CD8-positive, alpha-beta memory T cell (primary cell): ENCODE data around the gene DGCR8. TPM values are rescaled to one million over a fixed set of nuclear protein-coding genes. Genes with fewer than 3 reads are reported as not detected.

ENCODE experiments used
- CTCF ChIA-PET: fragments of 350-600 bp; sonication (Branson Sonifier 250); formaldehyde crosslinking; loops from one replicate; lab custom pipeline; 2021; ENCODE audit warnings: antibody characterized with exemption; lab: Charles Lee
- POLR2A ChIA-PET: fragments of 350-600 bp; sonication (Branson Sonifier 250); formaldehyde crosslinking; loops from one replicate; lab custom pipeline; 2021; ENCODE audit warnings: antibody characterized with exemption; lab: Charles Lee
- DNase-seq, 5 donors: peaks; one replicate each; pipeline versions ENCODE4 v3.0.0 to v3.0.0-alpha.2; 2020 to 2022; ENCODE audit warnings: mixed read lengths in 1 of 5
- H3K27ac ChIP-seq: one replicate; pipeline ENCODE4 v1.7.0; 2013; ENCODE audit warnings: low read depth, mild to moderate bottlenecking, low read length, moderate library complexity
- H3K27me3 ChIP-seq: 2 replicates; pipeline ENCODE4 v1.7.0; 2013; ENCODE audit warnings: low read length, mild to moderate bottlenecking; ENCODE audit not compliant: insufficient read depth, poor library complexity, severe bottlenecking
- H3K36me3 ChIP-seq: 2 replicates; pipeline ENCODE4 v1.7.0; 2013; ENCODE audit warnings: mild to moderate bottlenecking, low read length, moderate library complexity; ENCODE audit not compliant: insufficient read depth
- H3K4me1 ChIP-seq: 2 replicates; pipeline ENCODE4 v1.7.0; 2013; ENCODE audit warnings: mild to moderate bottlenecking, low read length, moderate library complexity; ENCODE audit not compliant: insufficient read depth
- H3K4me3 ChIP-seq: 2 replicates; pipeline ENCODE4 v1.7.0; 2013; ENCODE audit warnings: mild to moderate bottlenecking, low read length
- H3K9me3 ChIP-seq: 2 replicates; pipeline ENCODE4 v1.7.0; 2013; ENCODE audit warnings: mild to moderate bottlenecking, low read length
- H3K27ac Mint-ChIP-seq, 8 donors: one replicate each; pipeline ENCODE4 v1.8.0; 2020 to 2021; ENCODE audit warnings: mixed read lengths in 8 of 8, mild to moderate bottlenecking in 6 of 8, inconsistent platforms in 3 of 8, moderate library complexity in 3 of 8
- H3K27me3 Mint-ChIP-seq, 2 donors: one replicate each; pipeline ENCODE4 v1.8.0; 2020 to 2021; ENCODE audit warnings: mixed read lengths in 2 of 2, mild to moderate bottlenecking in 1 of 2, moderate library complexity in 1 of 2
- H3K36me3 Mint-ChIP-seq, 3 donors: one replicate each; pipeline ENCODE4 v1.8.0; 2020 to 2021; ENCODE audit warnings: mixed read lengths in 3 of 3, inconsistent platforms in 1 of 3, mild to moderate bottlenecking in 1 of 3
- H3K4me1 Mint-ChIP-seq, 3 donors: one replicate each; pipeline ENCODE4 v1.8.0; 2020 to 2021; ENCODE audit warnings: mixed read lengths in 3 of 3, inconsistent platforms in 1 of 3, mild to moderate bottlenecking in 1 of 3
- H3K4me3 Mint-ChIP-seq, 7 donors: one replicate each; pipeline ENCODE4 v1.8.0; 2020 to 2021; ENCODE audit warnings: mixed read lengths in 7 of 7, mild to moderate bottlenecking in 6 of 7, moderate library complexity in 4 of 7, inconsistent platforms in 2 of 7
- H3K9me3 Mint-ChIP-seq, 5 donors: one replicate each; pipeline ENCODE4 v1.8.0; 2020 to 2022; ENCODE audit warnings: mixed read lengths in 5 of 5, mild to moderate bottlenecking in 3 of 5, moderate library complexity in 2 of 5, inconsistent platforms in 1 of 5
- polyA plus RNA-seq: library from polyadenylated mRNA; unstranded; fragments of 300-500 nt; fragmentation: Illumina TruSeq; gene quantifications from one replicate; pipeline ENCODE4 v1.2.3, GENCODE V29; 2021
- total RNA-seq, 2 experiments: library from RNA; stranded (reverse); gene quantifications; one replicate each; pipeline ENCODE4 v1.2.3, GENCODE V29; 2021

Gene DGCR8
- total and polyA plus RNA-seq, 3 experiments from 2014 or later, result 10.6 to 73.8 (median 68.6) TPM

DNA sequence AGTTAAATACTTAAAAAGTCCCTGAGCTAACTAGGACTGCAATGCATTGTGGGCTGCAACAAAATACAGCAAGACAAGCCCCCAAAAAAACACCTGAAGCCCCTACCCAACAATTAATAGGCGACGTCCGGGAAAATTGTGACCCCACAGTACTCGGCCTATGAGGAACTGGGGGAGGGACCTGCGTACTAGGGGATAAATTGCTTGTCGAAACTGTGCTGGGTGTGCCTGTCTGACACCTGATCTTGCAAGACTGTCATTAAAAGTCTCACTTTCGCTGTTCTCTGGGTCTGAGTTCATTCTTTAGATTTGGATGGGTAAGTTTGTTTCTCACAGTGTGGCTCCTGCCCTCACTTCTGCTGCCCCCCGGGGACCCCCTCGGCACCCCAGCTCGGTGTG, 44.0 kb upstream of the DGCR8 start:
- no peaks in the 10 kb centered on the region for H3K27me3 ChIP-seq
- Mint-ChIP-seq H3K4me1 (peaks cover 20 to 46% (median 31%) of the 10 kb centered on the region in 3 donors), H3K4me3 (no peak overlapping the region), H3K27me3 (no peaks in the 10 kb centered on the region), H3K9me3 (no peaks in the 10 kb centered on the region), H3K27ac (no peak overlapping the region), H3K36me3 (peaks cover 0 to 53% (median 7%) of the 10 kb centered on the region in 3 donors)
- H3K4me3 ChIP-seq, result no peak overlapping the region
- DNase-seq, result no peak
- ChIA-PET POLR2A (interaction anchor here (1.1 kb wide), 1 partner anchor 14 kb away, joined by 3 read pairs; no protein-coding TSS in a partner anchor), CTCF (no interaction called here)
- H3K4me1 ChIP-seq, result peaks cover 15% of the 10 kb centered on the region
- H3K27ac ChIP-seq, result no peak overlapping the region
- H3K36me3 ChIP-seq, result peaks cover 15% of the 10 kb centered on the region
- H3K9me3 ChIP-seq, result no peaks in the 10 kb centered on the region

DNA sequence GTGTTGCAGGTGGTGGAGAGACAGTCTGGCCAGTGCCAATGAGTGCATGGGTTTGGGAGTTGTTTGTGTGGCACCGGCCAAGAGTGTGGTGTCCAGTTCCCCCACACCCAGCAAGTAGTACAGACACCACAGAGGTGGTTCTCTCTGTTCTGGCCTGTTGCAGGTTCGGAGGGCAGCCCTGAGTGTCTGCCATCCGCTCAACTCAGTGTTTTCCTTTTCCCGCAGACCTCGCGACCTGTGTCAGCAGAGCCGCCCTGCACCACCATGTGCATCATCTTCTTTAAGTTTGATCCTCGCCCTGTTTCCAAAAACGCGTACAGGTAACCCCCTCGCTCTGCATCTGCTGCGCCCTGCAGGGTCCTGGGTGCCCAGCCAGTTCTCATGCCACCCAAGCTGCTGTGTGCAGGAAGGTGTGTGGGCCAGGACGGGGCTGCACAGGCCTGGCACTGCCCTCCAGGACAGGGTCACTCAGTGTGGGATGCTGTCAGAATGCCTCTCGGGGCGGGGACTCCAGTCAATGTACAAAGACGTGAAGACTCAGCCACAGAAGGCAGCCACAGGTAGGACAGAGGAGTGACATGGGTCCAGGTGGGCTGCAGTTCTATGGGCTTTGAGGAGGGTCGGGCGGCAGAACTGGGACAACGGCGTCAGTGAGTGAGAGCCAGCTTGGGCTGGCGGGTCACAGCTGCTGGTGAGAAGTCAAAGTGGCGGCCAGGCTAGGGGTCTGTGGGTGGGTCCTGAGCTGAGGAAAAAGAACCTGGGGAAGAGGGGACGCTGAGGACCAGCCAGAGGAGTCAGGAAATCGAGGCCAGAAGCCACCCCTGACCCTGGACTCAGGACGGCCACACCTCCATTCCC, 43.3 kb upstream of the DGCR8 start:
- Mint-ChIP-seq H3K36me3 (peaks cover 0 to 54% (median 7%) of the 10 kb centered on the region in 3 donors), H3K4me1 (peaks cover 16 to 39% (median 24%) of the 10 kb centered on the region in 3 donors), H3K4me3 (no peak overlapping the region), H3K27ac (peak overlapping the region in 2 of 8 donors; percentile 11 to 38), H3K27me3 (no peaks in the 10 kb centered on the region), H3K9me3 (no peaks in the 10 kb centered on the region)
- POLR2A ChIA-PET, result interaction anchor here (1.1 kb wide), 1 partner anchor 15 kb away, joined by 3 read pairs; no protein-coding TSS in a partner anchor
- Histone ChIP-seq H3K27me3 (no peaks in the 10 kb centered on the region), H3K4me1 (peaks cover 8% of the 10 kb centered on the region), H3K9me3 (no peaks in the 10 kb centered on the region), H3K4me3 (no peak overlapping the region), H3K27ac (no peak overlapping the region), H3K36me3 (peaks cover 15% of the 10 kb centered on the region)
- CTCF ChIA-PET, result no interaction called here
- DNase-seq, result no peak

DNA sequence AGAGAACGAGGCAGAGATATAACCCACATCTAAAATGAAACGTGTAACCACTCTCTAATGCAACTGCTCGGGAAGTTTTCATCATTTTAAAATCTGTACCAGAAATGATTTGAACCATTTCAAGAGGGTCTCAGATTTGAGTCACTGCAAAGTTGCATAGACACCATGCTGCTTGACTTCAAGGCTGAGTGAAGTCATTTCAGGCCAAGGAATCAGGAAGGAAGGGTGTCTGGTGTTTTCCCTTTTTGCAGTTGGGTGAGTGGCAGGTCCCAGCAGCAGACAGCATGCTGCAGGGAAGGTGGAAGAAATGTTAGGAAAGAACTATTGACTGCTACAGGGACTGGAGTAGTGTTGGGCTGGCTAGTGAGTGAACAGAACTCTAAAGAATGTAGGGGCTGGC, 42.6 kb upstream of the DGCR8 start:
- H3K4me3 Mint-ChIP-seq, result no peak overlapping the region
- H3K27me3 Mint-ChIP-seq, result no peaks in the 10 kb centered on the region
- H3K4me3 ChIP-seq, result no peak overlapping the region
- no peak for DNase-seq
- H3K9me3 ChIP-seq, result no peaks in the 10 kb centered on the region
- ChIA-PET CTCF (no interaction called here), POLR2A (no interaction called here)
- no peaks in the 10 kb centered on the region for H3K9me3 Mint-ChIP-seq
- no peak overlapping the region for H3K27ac ChIP-seq
- peak overlapping the region in 4 of 8 donors; percentile 11 to 89 (median 37) for H3K27ac Mint-ChIP-seq
- H3K4me1 Mint-ChIP-seq, result peaks cover 10 to 33% (median 17%) of the 10 kb centered on the region in 3 donors
- H3K4me1 ChIP-seq, result peaks cover 1% of the 10 kb centered on the region
- H3K27me3 ChIP-seq, result no peaks in the 10 kb centered on the region
- H3K36me3 Mint-ChIP-seq, result peaks cover 0 to 57% (median 7%) of the 10 kb centered on the region in 3 donors
- peaks cover 15% of the 10 kb centered on the region for H3K36me3 ChIP-seq

DNA sequence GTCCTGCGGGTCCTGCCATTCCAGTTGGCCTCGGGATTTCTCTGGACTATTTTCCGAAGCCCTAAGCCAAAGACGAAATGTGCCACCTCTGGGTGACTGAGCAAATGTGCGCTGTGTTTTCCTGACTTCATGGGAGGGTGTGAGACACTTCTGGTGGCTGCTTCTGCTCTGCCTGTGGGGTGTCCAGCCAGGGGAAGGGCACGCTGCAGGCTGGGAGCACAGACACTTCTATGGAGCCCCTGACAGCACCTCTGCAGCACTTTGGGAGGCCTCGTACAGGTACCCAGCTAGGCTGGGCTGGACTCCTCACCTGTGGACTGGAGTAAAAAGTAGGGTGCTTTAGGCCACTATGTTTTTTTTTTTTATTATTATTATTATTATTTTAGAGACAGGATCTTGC, 41.5 kb upstream of the DGCR8 start:
- peaks cover 7 to 27% (median 16%) of the 10 kb centered on the region in 3 donors for H3K4me1 Mint-ChIP-seq
- H3K9me3 ChIP-seq, result no peaks in the 10 kb centered on the region
- CTCF ChIA-PET, result no interaction called here
- peaks cover 20% of the 10 kb centered on the region for H3K36me3 ChIP-seq
- H3K27me3 ChIP-seq, result no peaks in the 10 kb centered on the region
- H3K27ac ChIP-seq, result no peak overlapping the region
- no peak overlapping the region for H3K27ac Mint-ChIP-seq
- DNase-seq, result no peak
- H3K4me3 Mint-ChIP-seq, result no peak overlapping the region
- no peaks in the 10 kb centered on the region for H3K4me1 ChIP-seq
- H3K36me3 Mint-ChIP-seq, result peaks cover 0 to 63% (median 13%) of the 10 kb centered on the region in 3 donors
- no peaks in the 10 kb centered on the region for H3K27me3 Mint-ChIP-seq
- no peak overlapping the region for H3K4me3 ChIP-seq
- POLR2A ChIA-PET, result no interaction called here
- no peaks in the 10 kb centered on the region for H3K9me3 Mint-ChIP-seq

DNA sequence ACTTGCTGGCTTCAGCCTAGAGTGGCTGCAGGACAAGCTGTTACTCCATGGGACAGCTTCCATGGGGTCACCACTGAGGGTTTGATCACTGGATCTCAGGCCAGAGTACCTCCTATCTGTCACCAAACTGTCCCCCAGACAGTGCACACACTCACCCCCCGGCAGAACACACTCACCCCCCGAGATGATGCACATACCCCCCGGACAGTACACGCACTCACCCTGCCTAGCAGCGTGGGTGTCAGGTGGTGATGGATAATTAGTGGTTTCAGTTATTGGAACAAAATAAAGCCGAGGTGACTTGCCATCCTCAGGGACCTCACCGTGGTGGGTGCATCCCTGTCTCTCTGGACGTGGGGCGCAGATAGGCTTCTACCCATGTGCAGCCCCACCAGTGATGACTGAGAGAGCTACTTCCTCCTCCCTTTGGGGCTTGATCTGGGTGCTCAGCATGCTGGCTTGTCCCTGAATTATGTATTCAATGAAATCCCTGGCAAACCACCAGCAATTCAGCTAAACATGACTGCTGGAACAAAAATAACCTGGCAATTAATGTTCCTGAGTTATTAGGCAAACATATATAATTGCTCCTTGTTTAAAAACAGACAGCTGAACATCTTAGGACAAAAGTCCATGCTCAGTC, 40.2 kb upstream of the DGCR8 start:
- H3K36me3 ChIP-seq, result peaks cover 24% of the 10 kb centered on the region
- no peak for DNase-seq
- no peaks in the 10 kb centered on the region for H3K4me1 ChIP-seq
- ChIA-PET CTCF (no interaction called here), POLR2A (no interaction called here)
- Mint-ChIP-seq H3K27ac (no peak overlapping the region), H3K4me1 (peaks cover 5 to 25% (median 9%) of the 10 kb centered on the region in 3 donors), H3K36me3 (peaks cover 0 to 69% (median 12%) of the 10 kb centered on the region in 3 donors), H3K27me3 (no peaks in the 10 kb centered on the region), H3K4me3 (no peak overlapping the region), H3K9me3 (no peaks in the 10 kb centered on the region)
- no peaks in the 10 kb centered on the region for H3K9me3 ChIP-seq
- no peak overlapping the region for H3K4me3 ChIP-seq
- no peak overlapping the region for H3K27ac ChIP-seq
- H3K27me3 ChIP-seq, result no peaks in the 10 kb centered on the region

DNA sequence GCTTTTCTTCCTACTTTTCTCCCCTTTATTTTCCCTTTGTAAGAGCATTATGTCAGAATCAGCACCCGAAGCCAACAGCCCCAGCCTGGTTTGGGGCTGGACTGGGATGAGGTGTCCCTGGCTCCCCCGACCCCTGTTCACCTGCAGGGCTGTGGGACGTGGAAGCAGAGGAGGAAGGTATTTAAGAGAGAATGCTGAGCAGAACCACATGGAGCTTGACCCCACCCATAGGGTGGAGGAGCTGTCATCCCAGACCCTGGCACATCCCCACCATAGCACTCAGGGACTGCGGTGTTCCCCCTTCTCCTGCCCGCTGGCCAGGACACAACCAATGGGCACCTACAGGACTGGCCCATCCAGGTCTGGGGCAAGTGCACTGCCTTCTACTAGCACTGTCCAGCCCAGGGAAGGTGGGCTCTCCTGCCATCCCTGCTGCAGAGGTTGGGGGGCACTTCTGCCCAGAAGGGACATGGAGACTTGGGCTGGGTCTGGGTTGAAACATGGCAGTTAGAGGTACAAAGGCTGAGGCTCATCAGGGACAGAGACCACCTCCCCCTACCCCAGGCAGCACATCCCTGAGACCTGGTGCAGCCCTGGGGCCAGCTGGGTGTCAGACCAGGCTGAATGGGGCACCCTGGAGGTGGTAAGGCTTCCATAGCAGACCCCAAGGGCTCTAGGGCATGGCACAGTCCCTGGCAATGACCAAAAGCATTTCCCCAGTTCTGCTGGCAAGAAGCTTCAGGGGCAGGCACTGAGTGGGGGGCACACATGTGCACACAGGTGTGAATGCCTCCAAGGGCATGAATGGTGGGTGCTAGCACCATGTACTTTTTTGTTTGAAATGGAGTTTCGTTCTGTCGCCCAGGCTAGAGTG, 39.5 kb upstream of the DGCR8 start:
- POLR2A ChIA-PET, result no interaction called here
- H3K27me3 Mint-ChIP-seq, result no peaks in the 10 kb centered on the region
- H3K4me1 ChIP-seq, result no peaks in the 10 kb centered on the region
- H3K9me3 Mint-ChIP-seq, result no peaks in the 10 kb centered on the region
- H3K36me3 ChIP-seq, result peaks cover 24% of the 10 kb centered on the region
- H3K27ac ChIP-seq, result no peak overlapping the region
- peaks cover 0 to 67% (median 12%) of the 10 kb centered on the region in 3 donors for H3K36me3 Mint-ChIP-seq
- DNase-seq, result no peak
- H3K27ac Mint-ChIP-seq, result peak overlapping the region in 1 of 8 donors; percentile 22
- CTCF ChIA-PET, result no interaction called here
- no peaks in the 10 kb centered on the region for H3K27me3 ChIP-seq
- peaks cover 4 to 17% (median 4%) of the 10 kb centered on the region in 3 donors for H3K4me1 Mint-ChIP-seq
- H3K4me3 Mint-ChIP-seq, result no peak overlapping the region
- no peak overlapping the region for H3K4me3 ChIP-seq
- no peaks in the 10 kb centered on the region for H3K9me3 ChIP-seq

DNA sequence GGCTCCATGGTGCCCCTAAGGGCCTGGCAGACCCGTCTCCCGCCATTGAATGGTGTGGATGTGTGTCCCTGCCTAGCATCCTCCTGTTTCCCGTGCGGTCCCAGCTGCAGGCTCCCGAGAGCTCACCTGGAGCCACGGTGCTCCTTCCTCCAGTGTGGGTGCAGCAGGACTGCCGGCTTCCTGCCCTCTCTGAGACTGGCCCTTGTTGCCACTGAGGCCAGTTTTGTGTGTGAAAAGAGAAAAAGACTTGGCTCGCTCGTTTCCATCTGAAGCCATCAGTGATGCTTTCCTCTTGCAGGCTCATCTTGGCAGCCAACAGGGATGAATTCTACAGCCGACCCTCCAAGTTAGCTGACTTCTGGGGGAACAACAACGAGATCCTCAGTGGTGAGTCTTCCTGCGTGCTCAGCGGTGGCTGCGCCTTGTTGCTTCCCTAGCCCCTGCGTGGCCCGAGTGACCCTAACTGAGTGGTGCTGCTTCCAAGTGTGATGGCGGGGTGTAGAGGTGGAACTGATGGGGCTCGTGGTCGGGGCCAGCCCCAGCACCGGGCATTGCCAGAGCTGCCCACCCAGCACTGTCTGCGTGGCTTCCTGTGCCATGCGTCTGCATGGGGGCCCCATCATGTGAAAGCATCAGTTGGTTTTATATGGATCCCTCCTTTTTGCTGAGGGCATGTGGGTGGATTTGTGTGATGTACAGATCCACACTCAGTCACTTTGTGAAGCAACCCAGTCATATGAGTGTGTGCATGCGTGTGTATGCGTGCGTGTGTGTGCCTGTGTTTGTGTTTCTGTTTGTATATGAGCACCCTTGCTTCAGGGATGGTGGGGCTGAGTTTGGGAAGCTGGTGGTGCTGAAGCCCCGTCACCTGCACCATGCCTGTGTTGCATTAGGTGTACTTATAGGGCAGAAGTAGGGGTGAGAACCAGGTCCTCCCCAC, 36.7 kb upstream of the DGCR8 start:
- no peak overlapping the region for H3K4me3 ChIP-seq
- Mint-ChIP-seq H3K9me3 (no peaks in the 10 kb centered on the region), H3K36me3 (peaks cover 8 to 65% (median 20%) of the 10 kb centered on the region in 3 donors), H3K27ac (peak overlapping the region in 3 of 8 donors; percentile 8 to 80 (median 60)), H3K4me1 (peaks cover 3 to 14% (median 4%) of the 10 kb centered on the region in 3 donors), H3K27me3 (peaks cover 0 to 1% of the 10 kb centered on the region in 2 donors), H3K4me3 (no peak overlapping the region)
- H3K36me3 ChIP-seq, result peaks cover 17% of the 10 kb centered on the region
- H3K9me3 ChIP-seq, result no peaks in the 10 kb centered on the region
- H3K4me1 ChIP-seq, result no peaks in the 10 kb centered on the region
- H3K27ac ChIP-seq, result no peak overlapping the region
- ChIA-PET POLR2A (no interaction called here), CTCF (no interaction called here)
- DNase-seq, result no peak
- no peaks in the 10 kb centered on the region for H3K27me3 ChIP-seq
